ENCODE measurements around the gene DVL2.

The DVL2 gene

GRCh38 chr17:7237266-7237760 is 3.0 kb upstream of the DVL2 start:
- no peak for DNase-seq

GRCh38 chr17:7236808-7237207 is 2.5 kb upstream of the DVL2 start:
- DNase-seq: no peak

GRCh38 chr17:7235693-7236665 is 1.7 kb upstream of the DVL2 start:
- DNase-seq: no peak

GRCh38 chr17:7233701-7234082 is 625 bp downstream of the DVL2 start:
- no peak for DNase-seq

GRCh38 chr17:7232114-7232513 is 2.2 kb downstream of the DVL2 start:
- no peak for DNase-seq

GRCh38 chr17:7229504-7229903 is 4.8 kb downstream of the DVL2 start:
- DNase-seq: no peak

- no peak for DNase-seq
Measured at GRCh38 chr17:7228920-7229319, 5.4 kb downstream of the DVL2 start.

GRCh38 chr17:7226721-7227710 is 7.3 kb downstream of the DVL2 start:
- DNase-seq: no peak

GRCh38 chr17:7225711-7226331 is 8.5 kb downstream of the DVL2 start:
- DNase-seq: no peak

- DNase-seq: no peak
Measured at GRCh38 chr17:7224661-7225111, 9.6 kb downstream of the DVL2 start.

GRCh38 chr17:7224110-7224509 is 10.2 kb downstream of the DVL2 start:
- DNase-seq: no peak

- DNase-seq: no peak
Measured at GRCh38 chr17:7223375-7223774, 10.9 kb downstream of the DVL2 start.

- DNase-seq: no peak
Measured at GRCh38 chr17:7222972-7223292, 11.4 kb downstream of the DVL2 start.

GRCh38 chr17:7222093-7222971 is 12.0 kb downstream of the DVL2 start:
- no peak for DNase-seq

GRCh38 chr17:7221278-7222092 is 12.8 kb downstream of the DVL2 start:
- no peak for DNase-seq

GRCh38 chr17:7220593-7221277 is 13.6 kb downstream of the DVL2 start:
- DNase-seq: no peak

GRCh38 chr17:7219812-7220592 is 14.3 kb downstream of the DVL2 start, which contains the start of the genes ACADVL and DLG4:
Gene ACADVL, plus strand, starts transcription at chr17:7219938. Its CDS starts 47 bp downstream, at chr17:7219985.
Gene DLG4, minus strand, starts transcription at chr17:7219836.
- no peak for DNase-seq

GRCh38 chr17:7219229-7219811 is 15.0 kb downstream of the DVL2 start:
- no peak for DNase-seq

- DNase-seq: no peak
Measured at GRCh38 chr17:7218758-7219157, 15.6 kb downstream of the DVL2 start.
